Measurements from ENCODE around the gene FGFR1OP2.

Gene FGFR1OP2

GRCh38 chr12:26937443-26937862, 817 bp upstream of the FGFR1OP2 start:
- Histone ChIP-seq H3K9ac (ENCODE audit: insufficient read length) (peak overlapping the region; percentile 95), H3K36me3 (ENCODE audit: insufficient read depth, low read length) (peaks cover 14% of the 10 kb centered on the region), H3K27ac (no peak overlapping the region; the same call in 1 of the 2 replicates), H3K9me3 (ENCODE audit: low read depth, low read length) (no peaks in the 10 kb centered on the region), H3K4me3 (peak overlapping the region; percentile 91)
- no peak for TF ChIP-seq POLR2AphosphoS5 (IDR thresholded peaks at IDR 0.05; ENCODE audit: borderline replicate concordance, low read depth, low read length)
- no peak for TF ChIP-seq EZH2 (IDR thresholded peaks at IDR 0.05)
- no peak for TF ChIP-seq FOXP2 (optimal IDR thresholded peaks at IDR 0.05; ENCODE audit: control extremely low read depth, extremely low read length, insufficient read depth)
- DNase-seq (ENCODE audit: low read depth, low spot score), result no peak

GRCh38 chr12:26938701-26939062, 412 bp downstream of the FGFR1OP2 start:
- Histone ChIP-seq H3K4me3 (peak overlapping the region; percentile 91), H3K27ac (peak overlapping the region; percentile 94), H3K36me3 (ENCODE audit: insufficient read depth, low read length) (peaks cover 2% of the 10 kb centered on the region), H3K9ac (ENCODE audit: insufficient read length) (peak overlapping the region; percentile 95), H3K9me3 (ENCODE audit: low read depth, low read length) (no peaks in the 10 kb centered on the region)
- TF ChIP-seq POLR2AphosphoS5 (IDR thresholded peaks at IDR 0.05; ENCODE audit: borderline replicate concordance, low read depth, low read length) (no peak), EZH2 (IDR thresholded peaks at IDR 0.05) (no peak), FOXP2 (optimal IDR thresholded peaks at IDR 0.05; ENCODE audit: control extremely low read depth, extremely low read length, insufficient read depth) (no peak)
- DNase-seq (ENCODE audit: low read depth, low spot score), result no peak

- H3K9me3 ChIP-seq (ENCODE audit: low read depth, low read length), result no peaks in the 10 kb centered on the region
- H3K36me3 ChIP-seq (ENCODE audit: insufficient read depth, low read length), result no peaks in the 10 kb centered on the region; the same call in 1 of the 2 replicates
- TF ChIP-seq POLR2AphosphoS5 (IDR thresholded peaks at IDR 0.05; ENCODE audit: borderline replicate concordance, low read depth, low read length) (no peak), FOXP2 (optimal IDR thresholded peaks at IDR 0.05; ENCODE audit: control extremely low read depth, extremely low read length, insufficient read depth) (no peak), EZH2 (IDR thresholded peaks at IDR 0.05) (no peak)
- no peak overlapping the region for H3K27ac ChIP-seq
- peak overlapping the region; percentile 95 for H3K9ac ChIP-seq (ENCODE audit: insufficient read length)
- peak overlapping the region; percentile 91 for H3K4me3 ChIP-seq
- no peak for DNase-seq (ENCODE audit: low read depth, low spot score)
These were observed 1.0 kb downstream of the FGFR1OP2 start for GRCh38 chr12:26939192-26939832.

- TF ChIP-seq POLR2AphosphoS5 (IDR thresholded peaks at IDR 0.05; ENCODE audit: borderline replicate concordance, low read depth, low read length) (no peak), FOXP2 (optimal IDR thresholded peaks at IDR 0.05; ENCODE audit: control extremely low read depth, extremely low read length, insufficient read depth) (no peak)
- Histone ChIP-seq H3K27ac (no peak overlapping the region), H3K4me3 (peak overlapping the region; percentile 91), H3K9me3 (ENCODE audit: low read depth, low read length) (no peaks in the 10 kb centered on the region), H3K36me3 (ENCODE audit: insufficient read depth, low read length) (no peaks in the 10 kb centered on the region), H3K9ac (ENCODE audit: insufficient read length) (peak overlapping the region; percentile 95)
- no peak for DNase-seq (ENCODE audit: low read depth, low spot score)
These were observed 1.7 kb downstream of the FGFR1OP2 start for GRCh38 chr12:26939953-26940352.

GRCh38 chr12:26940516-26941214, 2.4 kb downstream of the FGFR1OP2 start:
- TF ChIP-seq EZH2 (IDR thresholded peaks at IDR 0.05), result no peak
- TF ChIP-seq POLR2AphosphoS5 (IDR thresholded peaks at IDR 0.05; ENCODE audit: borderline replicate concordance, low read depth, low read length), result no peak
- TF ChIP-seq FOXP2 (optimal IDR thresholded peaks at IDR 0.05; ENCODE audit: control extremely low read depth, extremely low read length, insufficient read depth), result no peak
- peak overlapping the region; percentile 95 for H3K9ac ChIP-seq (ENCODE audit: insufficient read length)

GRCh38 chr12:26941215-26941594, 2.9 kb downstream of the FGFR1OP2 start:
- Histone ChIP-seq H3K36me3 (ENCODE audit: insufficient read depth, low read length) (no peaks in the 10 kb centered on the region), H3K4me3 (peak overlapping the region; percentile 91; the same call in 1 of the 2 replicates), H3K27ac (peak overlapping the region; percentile 33; the same call in 1 of the 2 replicates), H3K9me3 (ENCODE audit: low read depth, low read length) (no peaks in the 10 kb centered on the region), H3K9ac (ENCODE audit: insufficient read length) (peak overlapping the region; percentile 95)
- TF ChIP-seq POLR2AphosphoS5 (IDR thresholded peaks at IDR 0.05; ENCODE audit: borderline replicate concordance, low read depth, low read length) (no peak), EZH2 (IDR thresholded peaks at IDR 0.05) (no peak), FOXP2 (optimal IDR thresholded peaks at IDR 0.05; ENCODE audit: control extremely low read depth, extremely low read length, insufficient read depth) (no peak)
- DNase-seq (ENCODE audit: low read depth, low spot score), result no peak

More at GRCh38 chr12:26940516-26941214, 2.4 kb downstream of the FGFR1OP2 start:
- H3K27ac ChIP-seq, result peak overlapping the region; percentile 33; the same call in 1 of the 2 replicates
- no peaks in the 10 kb centered on the region for H3K36me3 ChIP-seq (ENCODE audit: insufficient read depth, low read length)
- H3K4me3 ChIP-seq, result peak overlapping the region; percentile 91
- H3K9me3 ChIP-seq (ENCODE audit: low read depth, low read length), result no peaks in the 10 kb centered on the region
- DNase-seq (ENCODE audit: low read depth, low spot score), result no peak

GRCh38 chr12:26948309-26948708, 10.0 kb downstream of the FGFR1OP2 start:
- no peak overlapping the region for H3K9ac ChIP-seq (ENCODE audit: insufficient read length)
- H3K4me3 ChIP-seq, result no peak overlapping the region
- no peak for DNase-seq (ENCODE audit: low read depth, low spot score)
- no peak overlapping the region for H3K27ac ChIP-seq
- H3K9me3 ChIP-seq (ENCODE audit: low read depth, low read length), result peaks cover 11% of the 10 kb centered on the region; the same call in 1 of the 2 replicates
- peaks cover 8% of the 10 kb centered on the region; the same call in 1 of the 2 replicates for H3K36me3 ChIP-seq (ENCODE audit: insufficient read depth, low read length)
- TF ChIP-seq POLR2AphosphoS5 (IDR thresholded peaks at IDR 0.05; ENCODE audit: borderline replicate concordance, low read depth, low read length) (no peak), EZH2 (IDR thresholded peaks at IDR 0.05) (no peak), FOXP2 (optimal IDR thresholded peaks at IDR 0.05; ENCODE audit: control extremely low read depth, extremely low read length, insufficient read depth) (no peak)

- Histone ChIP-seq H3K36me3 (ENCODE audit: insufficient read depth, low read length) (peaks cover 27% of the 10 kb centered on the region), H3K27ac (no peak overlapping the region), H3K9ac (ENCODE audit: insufficient read length) (no peak overlapping the region), H3K4me3 (0 out of 2 replicates have a peak overlapping the region, but pooled peaks have one; percentile 6), H3K9me3 (ENCODE audit: low read depth, low read length) (peaks cover 4% of the 10 kb centered on the region; the same call in 1 of the 2 replicates)
- TF ChIP-seq POLR2AphosphoS5 (IDR thresholded peaks at IDR 0.05; ENCODE audit: borderline replicate concordance, low read depth, low read length) (no peak), FOXP2 (optimal IDR thresholded peaks at IDR 0.05; ENCODE audit: control extremely low read depth, extremely low read length, insufficient read depth) (no peak), EZH2 (IDR thresholded peaks at IDR 0.05) (no peak)
- no peak for DNase-seq (ENCODE audit: low read depth, low spot score)
These were observed 15.2 kb downstream of the FGFR1OP2 start for GRCh38 chr12:26953447-26953846.

Data from SK-N-MC (cell line).